GM12873 (cell line): ENCODE data around the gene FOXO6.

ENCODE experiments used
- CTCF ChIP-seq: IDR thresholded peaks from 2 replicates; pipeline ENCODE4 v1.5.1; 2012; ENCODE audit warnings: low read depth, mild to moderate bottlenecking, moderate library complexity, low read length, control low read depth; ENCODE audit not compliant: insufficient read depth; ENCODE audit errors: missing control alignments

The FOXO6 gene

GRCh38 chr1:41349361-41350054 lies 11.7 kb upstream of the FOXO6 start:
- TF ChIP-seq CTCF = no peak

GRCh38 chr1:41350055-41350378 lies 11.2 kb upstream of the FOXO6 start:
- TF ChIP-seq CTCF = no peak

DNA sequence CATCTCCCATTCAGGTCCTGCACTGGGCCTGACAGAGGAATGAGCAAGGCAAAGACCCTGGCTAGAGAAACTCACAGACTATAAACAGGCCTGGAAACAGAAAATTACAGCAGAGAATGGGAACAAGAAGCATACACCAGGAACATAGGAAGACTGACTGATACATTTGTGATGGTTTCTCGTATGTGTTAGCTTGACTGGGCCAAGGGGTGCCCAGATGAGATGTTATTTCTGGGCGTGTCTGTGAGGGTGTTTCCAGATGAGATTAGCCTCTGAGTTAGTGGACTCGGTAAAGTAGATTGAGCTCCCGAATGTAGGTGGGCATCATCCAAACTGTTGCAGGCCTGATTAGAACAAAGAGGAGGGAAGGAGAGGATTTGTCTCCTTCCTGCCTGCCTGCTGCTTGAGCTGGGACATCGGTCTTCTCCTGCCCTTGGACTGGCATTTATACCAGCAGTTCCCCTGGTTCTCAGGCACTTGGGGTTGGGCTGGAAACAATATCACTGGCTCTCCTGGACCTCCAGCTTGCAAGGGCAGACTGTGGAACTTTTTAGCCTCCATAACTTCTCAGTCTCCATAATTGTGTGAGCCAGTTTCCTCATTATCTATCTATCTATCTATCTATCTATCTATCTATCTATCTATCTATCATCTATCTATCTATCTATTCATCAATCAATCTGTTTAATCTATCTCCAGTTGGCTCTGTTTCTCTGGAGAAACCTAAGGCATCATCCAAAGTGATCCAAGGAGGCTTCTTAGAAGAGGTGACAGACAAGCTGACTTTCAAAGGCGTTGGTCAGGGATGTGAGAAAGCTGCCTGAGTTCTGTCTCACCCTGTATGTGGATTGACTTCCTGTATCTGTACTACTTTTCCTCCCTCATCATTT lies 9.7 kb upstream of the FOXO6 start:
- no peak for TF ChIP-seq CTCF

DNA sequence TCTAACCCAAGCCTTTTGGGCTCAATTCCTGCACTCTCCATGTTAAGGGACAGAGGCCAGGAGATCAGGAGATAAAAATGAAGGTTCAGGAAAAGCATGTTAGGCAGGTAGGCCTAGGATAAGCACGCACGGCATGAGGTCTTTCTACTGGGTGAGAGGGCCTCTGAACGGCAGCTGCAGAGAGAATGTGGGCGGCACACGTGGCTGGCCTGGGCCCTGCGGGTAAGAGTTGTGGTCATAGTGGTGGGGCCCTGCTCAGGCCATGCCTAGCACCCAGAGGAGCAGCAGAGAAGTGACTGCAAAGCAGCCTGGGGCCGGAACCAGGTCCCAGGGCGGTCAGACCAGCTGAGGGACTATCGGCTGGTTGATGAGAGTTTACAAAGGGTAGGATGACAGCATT lies 7.5 kb upstream of the FOXO6 start:
- no peak for TF ChIP-seq CTCF

- TF ChIP-seq CTCF = no peak
These were observed 6.3 kb upstream of the FOXO6 start for GRCh38 chr1:41354956-41355355.

GRCh38 chr1:41355356-41355755 lies 5.9 kb upstream of the FOXO6 start:
- TF ChIP-seq CTCF = no peak

GRCh38 chr1:41355761-41356160 lies 5.5 kb upstream of the FOXO6 start:
- no peak for TF ChIP-seq CTCF
